Stimulated activated CD8-positive, alpha-beta memory T cell treated with anti-CD3 and anti-CD28 coated beads, Interleukin-12 subunit alpha, Interleukin-12 subunit beta, amount 100 ng/mL, for 24 hours (primary cell): ENCODE results near the gene PIM1.
A peak's percentile ranks its signal among the peaks of the same experiment; 100 is the strongest.

ENCODE experiments used
- DNase-seq: peaks from one replicate; pipeline ENCODE4 v3.0.0-alpha.2; 2020; ENCODE audit errors: extremely low read depth

The PIM1 gene

DNA sequence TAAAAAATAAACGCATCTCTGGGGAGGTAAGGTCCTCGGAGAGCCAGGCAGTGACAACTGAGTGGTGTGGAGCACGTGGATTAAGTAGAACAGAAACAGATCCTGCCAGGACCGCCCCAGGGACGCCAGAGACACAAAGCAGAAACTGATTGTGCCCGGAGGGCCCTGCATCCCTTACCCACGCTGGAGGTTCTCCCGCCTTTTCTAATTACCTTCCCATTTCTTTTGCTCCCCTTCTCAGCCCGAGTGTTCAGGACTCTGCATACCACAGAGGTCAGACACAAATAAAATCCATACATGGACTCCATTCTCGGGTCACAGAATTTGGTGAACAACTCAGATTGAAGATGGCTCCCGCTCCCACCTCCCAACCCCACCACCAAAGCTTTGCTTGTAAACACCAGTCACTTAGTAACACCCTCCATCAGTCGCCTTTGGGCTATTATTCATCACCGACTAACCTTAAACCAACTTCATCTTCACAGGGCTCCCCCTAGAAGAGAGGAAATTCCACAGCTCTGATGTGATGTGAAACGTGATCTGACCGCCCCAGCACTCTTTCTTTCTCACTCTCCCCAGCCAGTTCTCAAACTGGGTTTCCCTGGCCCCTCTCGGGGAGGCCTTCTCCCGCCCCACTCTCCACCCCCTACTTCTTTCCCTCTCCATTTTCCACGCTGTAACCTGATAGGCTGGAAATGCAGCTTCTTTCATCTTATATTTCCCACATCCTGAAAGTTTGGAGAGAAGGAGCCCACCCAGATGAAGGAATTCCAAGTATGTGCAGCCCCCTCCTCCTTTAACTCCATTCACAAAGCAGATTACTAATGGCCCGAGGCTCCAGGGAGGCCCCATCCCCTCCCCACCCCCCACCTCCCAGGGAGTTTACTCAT lies 32.5 kb upstream of the PIM1 start:
- peak; percentile 23 for DNase-seq

- no peak for DNase-seq
These were observed 31.1 kb upstream of the PIM1 start for GRCh38 chr6:37138856-37139229.

DNA sequence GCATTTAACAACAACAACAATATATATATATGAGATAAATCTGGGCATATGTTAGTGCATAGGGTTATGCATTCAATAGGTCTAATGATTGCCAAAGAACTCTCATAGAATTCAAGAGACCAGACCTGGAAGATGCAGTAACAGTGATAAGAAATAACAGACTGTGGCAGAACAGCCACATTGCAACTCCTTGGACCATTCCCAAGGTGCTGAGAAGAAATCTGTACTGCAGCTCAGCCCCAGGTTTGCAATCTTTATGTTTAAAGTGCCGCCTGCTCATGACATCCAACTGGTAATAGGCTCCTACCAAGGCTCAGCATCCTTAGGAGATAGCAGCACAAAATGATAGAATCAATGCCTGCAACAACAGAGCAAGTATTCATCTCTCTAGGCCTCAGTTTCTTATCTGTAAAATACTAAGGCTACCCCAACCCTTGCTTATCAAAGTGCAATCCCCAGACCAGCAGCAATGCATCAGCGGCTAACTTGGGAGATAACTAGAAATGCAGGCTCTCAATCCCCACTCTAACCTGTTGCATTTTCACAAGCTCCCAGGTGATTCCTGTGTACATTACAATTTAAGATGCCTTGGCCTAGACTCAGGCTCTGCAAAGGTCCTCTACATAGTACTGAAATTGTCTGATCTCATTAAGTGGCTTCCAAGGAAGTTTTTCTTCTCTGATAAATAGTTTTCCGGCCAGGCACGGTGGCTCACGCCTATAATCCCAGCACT lies 30.6 kb upstream of the PIM1 start:
- no peak for DNase-seq

GRCh38 chr6:37140145-37140544 lies 29.8 kb upstream of the PIM1 start:
- DNase-seq, result no peak

DNA sequence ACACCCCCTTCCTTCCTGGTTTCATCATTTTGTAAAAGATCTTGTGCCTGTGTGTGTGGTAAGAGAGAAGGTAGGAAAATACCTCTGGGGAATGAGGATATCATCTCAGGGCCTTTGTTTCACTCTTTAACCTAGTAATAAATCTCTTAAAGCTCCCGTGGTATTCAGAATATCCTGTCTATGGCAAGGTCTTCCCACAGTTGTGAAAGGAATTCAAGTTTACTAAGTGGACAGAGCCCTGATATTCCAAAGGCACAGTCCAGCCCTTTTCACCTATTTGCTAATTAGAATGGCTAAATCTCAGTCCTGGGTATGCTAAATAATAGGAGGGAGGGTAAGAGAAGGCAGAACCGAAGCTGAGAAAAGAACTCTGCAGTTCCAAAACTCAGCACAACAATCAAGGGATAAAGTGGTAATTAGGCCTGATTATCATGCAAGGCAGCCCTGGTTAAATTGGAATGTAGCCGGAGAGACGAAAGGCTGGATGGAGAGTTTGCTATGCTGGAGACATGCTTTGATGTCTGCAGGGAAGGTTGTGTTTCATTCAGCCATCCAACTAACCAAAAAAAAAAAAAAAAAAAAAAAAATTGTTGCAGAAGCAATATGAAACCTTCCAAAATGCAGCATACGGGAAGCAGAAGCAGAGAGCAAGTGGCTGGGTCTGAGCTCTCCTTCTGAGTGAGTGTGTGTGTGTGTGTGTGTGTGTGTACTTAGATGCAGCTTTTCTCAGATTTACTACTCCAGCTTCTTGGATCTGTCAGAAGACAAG lies 28.5 kb upstream of the PIM1 start:
- DNase-seq, result no peak

DNA sequence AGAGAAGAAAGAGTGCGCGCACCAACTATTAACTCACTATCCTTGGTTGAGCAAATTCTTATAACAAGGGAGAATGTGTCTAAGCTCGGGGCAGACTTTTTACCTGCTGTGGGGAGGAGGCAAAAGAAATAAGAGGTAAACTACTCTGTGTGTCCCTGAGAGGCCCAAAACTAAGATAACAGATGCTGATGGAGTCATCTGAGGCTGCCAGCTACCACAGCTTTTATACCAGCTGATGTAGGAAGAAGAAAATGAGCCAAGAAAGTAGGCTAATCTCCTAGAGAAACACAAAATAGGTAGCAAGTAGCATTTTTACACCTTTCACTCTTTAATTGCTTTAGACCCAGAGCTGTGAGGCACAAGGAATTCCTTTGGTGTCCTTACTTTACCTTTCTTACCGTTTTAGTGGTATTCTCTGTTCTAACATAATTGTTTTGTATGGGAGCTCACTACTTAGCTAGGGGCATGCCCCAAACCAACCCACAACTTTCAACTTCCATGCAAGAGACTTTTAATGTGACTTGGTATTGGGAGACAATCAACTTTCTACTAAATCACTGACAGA lies 27.8 kb upstream of the PIM1 start:
- DNase-seq, result no peak

- no peak for DNase-seq
These were observed 26.4 kb upstream of the PIM1 start for GRCh38 chr6:37143585-37143984.

DNA sequence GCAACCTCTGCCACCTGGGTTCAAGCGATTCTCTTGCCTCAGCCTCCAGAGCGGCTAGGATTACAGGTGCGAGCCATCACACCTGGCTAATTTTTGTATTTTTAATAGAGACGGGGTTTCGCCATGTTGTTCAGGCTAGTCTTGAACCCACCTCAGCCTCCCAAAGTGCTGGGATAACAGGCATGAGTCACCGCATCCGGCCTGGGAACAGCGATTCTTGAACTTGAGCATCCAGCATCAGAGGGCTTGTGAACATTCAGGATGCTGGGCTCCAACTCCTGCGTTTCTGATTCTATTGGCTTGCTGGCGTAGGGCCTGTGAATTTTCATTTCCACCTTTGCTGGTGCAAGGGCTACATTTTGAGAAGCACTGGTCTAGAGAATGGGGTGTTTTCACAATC lies 24.5 kb upstream of the PIM1 start:
- DNase-seq, result no peak

- no peak for DNase-seq
These were observed 23.2 kb upstream of the PIM1 start for GRCh38 chr6:37146735-37147157.

DNA sequence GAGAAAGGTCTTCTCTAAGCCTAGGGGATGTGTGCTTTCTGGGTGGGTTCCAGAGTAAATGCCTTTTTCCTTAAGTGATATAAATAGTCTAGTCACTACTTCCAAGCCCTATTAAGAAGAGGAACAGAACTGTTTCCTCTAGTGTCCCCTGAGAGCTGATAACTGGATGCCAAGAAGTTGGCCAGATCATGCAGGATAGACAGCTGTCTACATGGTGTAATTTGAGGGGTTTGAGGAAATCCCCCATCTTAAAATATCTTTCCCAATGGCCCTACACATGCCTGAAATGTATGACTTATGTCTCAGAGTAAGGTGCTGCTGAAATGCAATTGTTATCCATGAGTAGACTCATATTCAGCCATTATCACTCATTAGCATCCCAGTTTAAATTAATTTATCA lies 20.2 kb upstream of the PIM1 start:
- DNase-seq, result no peak

GRCh38 chr6:37150314-37150713 lies 19.6 kb upstream of the PIM1 start:
- no peak for DNase-seq

- DNase-seq, result no peak
These were observed 14.3 kb upstream of the PIM1 start for GRCh38 chr6:37155394-37156312.

GRCh38 chr6:37158508-37158907 lies 11.4 kb upstream of the PIM1 start:
- no peak for DNase-seq

DNA sequence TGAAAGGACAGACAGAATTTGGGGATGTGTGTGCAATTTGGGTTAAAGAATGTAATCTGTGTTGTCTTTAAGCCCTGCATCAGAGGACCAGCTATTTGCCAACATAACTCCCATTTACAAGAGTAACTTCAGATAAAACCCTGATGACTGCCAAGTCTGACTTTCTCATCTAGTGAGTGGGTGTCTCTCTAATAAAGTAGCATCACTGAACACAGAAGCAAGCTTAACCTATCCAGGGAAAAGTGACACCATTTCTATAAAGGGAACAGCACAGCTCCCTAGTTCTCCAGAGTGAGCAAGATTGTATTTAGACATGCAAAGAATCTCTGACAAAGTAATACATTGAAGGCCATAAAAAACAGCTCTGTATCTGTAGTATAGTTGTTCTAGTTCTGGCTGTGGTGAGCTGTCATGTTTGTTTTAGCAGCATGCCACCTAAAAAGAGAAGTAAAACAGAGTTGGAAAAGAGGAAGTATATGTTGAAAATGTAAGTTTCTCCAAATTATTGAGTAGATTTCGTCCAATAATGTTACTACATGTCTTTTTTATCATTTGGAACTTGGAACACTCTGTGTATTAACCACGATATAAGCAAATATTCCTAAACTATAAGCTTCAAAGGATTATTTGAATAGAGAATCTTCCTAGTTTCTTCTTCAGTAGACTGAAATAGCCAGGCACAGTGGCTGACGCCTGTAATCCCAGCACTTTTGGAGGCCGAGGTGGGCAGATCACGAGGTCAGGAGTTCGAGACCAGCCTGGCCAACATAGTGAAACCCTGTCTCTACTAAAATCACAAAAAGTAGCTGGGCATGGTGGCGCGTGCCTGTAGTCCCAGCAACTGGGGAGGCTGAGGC lies 8.8 kb upstream of the PIM1 start:
- no peak for DNase-seq

GRCh38 chr6:37162740-37163139 lies 7.2 kb upstream of the PIM1 start:
- DNase-seq, result no peak

DNA sequence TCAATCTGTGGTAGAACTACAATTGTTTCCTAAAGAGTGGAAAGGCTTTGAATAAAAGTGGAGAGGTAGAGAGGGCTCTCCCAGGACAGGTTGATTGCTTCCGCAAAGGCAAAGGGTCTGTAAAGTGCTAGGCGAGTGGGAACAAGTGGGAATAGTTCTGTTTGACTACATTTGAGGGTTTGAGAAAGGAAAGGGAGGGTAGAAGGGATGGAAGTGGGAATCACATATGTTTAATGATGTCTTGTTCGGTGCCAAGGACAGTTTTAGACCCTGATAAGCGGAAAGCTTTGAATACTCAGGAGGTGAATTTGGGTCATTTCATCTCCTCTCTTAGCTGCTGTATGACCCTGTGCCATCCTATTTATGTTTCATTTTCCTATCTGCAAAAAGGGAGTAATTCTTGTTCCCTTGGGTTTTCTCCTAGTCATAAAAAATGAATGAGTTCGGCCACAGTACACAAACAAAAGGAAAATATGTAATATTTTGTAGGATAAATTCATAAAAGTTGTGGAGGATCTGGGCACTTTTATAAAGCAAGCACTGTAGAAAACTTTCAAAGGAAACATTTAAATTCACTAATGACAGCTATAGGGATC lies 1.7 kb upstream of the PIM1 start:
- no peak for DNase-seq

- no peak for DNase-seq
These were observed 999 bp upstream of the PIM1 start for GRCh38 chr6:37168811-37169495.

DNA sequence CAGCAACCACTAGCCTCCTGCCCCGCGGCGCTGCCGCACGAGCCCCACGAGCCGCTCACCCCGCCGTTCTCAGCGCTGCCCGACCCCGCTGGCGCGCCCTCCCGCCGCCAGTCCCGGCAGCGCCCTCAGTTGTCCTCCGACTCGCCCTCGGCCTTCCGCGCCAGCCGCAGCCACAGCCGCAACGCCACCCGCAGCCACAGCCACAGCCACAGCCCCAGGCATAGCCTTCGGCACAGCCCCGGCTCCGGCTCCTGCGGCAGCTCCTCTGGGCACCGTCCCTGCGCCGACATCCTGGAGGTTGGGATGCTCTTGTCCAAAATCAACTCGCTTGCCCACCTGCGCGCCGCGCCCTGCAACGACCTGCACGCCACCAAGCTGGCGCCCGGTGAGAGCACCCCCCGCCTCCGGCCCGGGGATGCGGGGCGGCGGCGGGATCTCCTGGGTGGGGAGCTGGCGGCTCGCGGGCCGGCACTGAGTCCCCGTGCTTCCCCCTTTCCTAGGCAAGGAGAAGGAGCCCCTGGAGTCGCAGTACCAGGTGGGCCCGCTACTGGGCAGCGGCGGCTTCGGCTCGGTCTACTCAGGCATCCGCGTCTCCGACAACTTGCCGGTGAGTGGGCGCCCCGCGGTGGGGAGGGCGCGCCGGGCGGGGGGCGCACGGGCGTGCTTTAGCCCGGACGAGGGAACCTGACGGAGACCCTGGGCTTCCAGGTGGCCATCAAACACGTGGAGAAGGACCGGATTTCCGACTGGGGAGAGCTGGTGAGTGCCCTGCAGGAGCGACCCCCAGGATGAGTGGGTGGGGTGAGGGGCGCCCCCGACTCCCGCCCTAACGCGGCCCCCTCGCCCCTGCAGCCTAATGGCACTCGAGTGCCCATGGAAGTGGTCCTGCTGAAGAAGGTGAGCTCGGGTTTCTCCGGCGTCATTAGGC lies 585 bp downstream of the PIM1 start:
- DNase-seq, result no peak
